Nephron (organoid): ENCODE data around the gene ADAMTS16.

Source experiments
- H3K27ac Mint-ChIP-seq, 3 experiments: 2 replicates each; pipeline ENCODE4 v1.8.0; 2020; ENCODE audit warnings: mixed read lengths in 3 of 3, mild to moderate bottlenecking in 2 of 3, moderate library complexity in 1 of 3
- H3K27me3 Mint-ChIP-seq: 2 replicates; pipeline ENCODE4 v1.8.0; 2021; ENCODE audit warnings: low read depth, mild to moderate bottlenecking, moderate library complexity, mixed read lengths
- H3K36me3 Mint-ChIP-seq: 2 replicates; pipeline ENCODE4 v1.8.0; 2020; ENCODE audit warnings: low read depth, mixed read lengths
- H3K4me1 Mint-ChIP-seq: 2 replicates; pipeline ENCODE4 v1.8.0; 2020; ENCODE audit warnings: mixed read lengths
- H3K4me3 Mint-ChIP-seq, 3 experiments: 2 replicates each; pipeline ENCODE4 v1.8.0; 2020; ENCODE audit warnings: mild to moderate bottlenecking in 3 of 3, mixed read lengths in 3 of 3, moderate library complexity in 2 of 3
- H3K9me3 Mint-ChIP-seq: 2 replicates; pipeline ENCODE4 v1.8.0; 2020; ENCODE audit warnings: mixed read lengths
- CTCF ChIP-seq, 3 experiments: fragments of 200-600 bp; sonication (generic); IDR thresholded peaks; one replicate each; pipeline ENCODE4 v1.5.0; 2021; ENCODE audit warnings: antibody characterized with exemption in 3 of 3; ENCODE audit not compliant: unreplicated experiment in 3 of 3

The ADAMTS16 gene

GRCh38 chr5:5258564-5258963 lies 118.4 kb downstream of the ADAMTS16 start:
- Mint-ChIP-seq H3K4me3 (no peak overlapping the region), H3K36me3 (peaks cover 53% of the 10 kb centered on the region), H3K27me3 (peaks cover 5% of the 10 kb centered on the region), H3K4me1 (no peaks in the 10 kb centered on the region), H3K9me3 (peaks cover 21% of the 10 kb centered on the region), H3K27ac (no peak overlapping the region)
- no peak for TF ChIP-seq CTCF (IDR thresholded peaks at IDR 0.05; ENCODE audit: unreplicated experiment in 3 of 3)

DNA sequence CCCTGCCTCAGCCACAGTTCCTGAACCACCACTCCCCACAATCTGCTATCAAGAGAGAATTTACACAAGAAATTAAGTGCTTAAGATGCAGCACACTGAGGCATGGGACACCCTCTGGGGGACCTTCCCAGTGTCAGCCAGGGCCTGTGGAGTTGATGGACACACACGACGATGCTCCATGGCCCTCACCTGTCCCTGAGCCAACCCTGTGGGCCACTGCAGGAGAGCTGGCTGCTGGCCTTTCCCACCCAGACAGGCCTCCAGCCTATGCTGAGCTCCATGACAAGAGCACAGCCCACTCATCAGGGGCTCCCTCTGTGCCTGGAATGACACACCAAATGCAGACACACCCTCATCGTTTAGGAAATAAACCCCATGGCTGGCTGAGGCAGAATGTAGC lies 124.6 kb downstream of the ADAMTS16 start:
- Mint-ChIP-seq H3K9me3 (peaks cover 2% of the 10 kb centered on the region), H3K4me3 (no peak overlapping the region), H3K4me1 (peaks cover 5% of the 10 kb centered on the region), H3K36me3 (peaks cover 65% of the 10 kb centered on the region), H3K27me3 (peaks cover 10% of the 10 kb centered on the region), H3K27ac (no peak overlapping the region)
- no peak for TF ChIP-seq CTCF (IDR thresholded peaks at IDR 0.05; ENCODE audit: unreplicated experiment in 3 of 3)

DNA sequence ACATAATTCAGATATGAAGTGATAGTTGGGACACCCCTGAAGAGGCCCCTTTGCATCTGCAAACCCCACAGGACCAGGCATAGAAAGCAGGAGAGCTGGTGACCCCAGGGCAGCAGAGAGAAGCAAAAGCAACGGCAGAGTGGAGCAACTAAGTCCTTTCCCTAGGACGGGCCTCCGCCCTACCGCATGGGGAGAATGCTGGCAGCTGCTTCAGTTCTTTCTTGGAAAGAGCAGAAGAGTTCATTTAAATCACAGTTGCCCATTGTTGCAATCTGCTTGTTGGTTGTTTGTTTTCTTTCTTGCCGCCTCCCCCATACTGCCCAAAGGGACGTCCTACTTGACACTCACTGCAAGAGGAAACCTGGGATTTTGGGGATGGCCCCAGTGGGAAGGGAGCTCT lies 126.2 kb downstream of the ADAMTS16 start:
- no peak for TF ChIP-seq CTCF (IDR thresholded peaks at IDR 0.05; ENCODE audit: unreplicated experiment in 3 of 3)
- Mint-ChIP-seq H3K9me3 (peaks cover 2% of the 10 kb centered on the region), H3K4me1 (peaks cover 7% of the 10 kb centered on the region), H3K4me3 (no peak overlapping the region), H3K27ac (no peak overlapping the region), H3K36me3 (peaks cover 62% of the 10 kb centered on the region), H3K27me3 (peaks cover 10% of the 10 kb centered on the region)

DNA sequence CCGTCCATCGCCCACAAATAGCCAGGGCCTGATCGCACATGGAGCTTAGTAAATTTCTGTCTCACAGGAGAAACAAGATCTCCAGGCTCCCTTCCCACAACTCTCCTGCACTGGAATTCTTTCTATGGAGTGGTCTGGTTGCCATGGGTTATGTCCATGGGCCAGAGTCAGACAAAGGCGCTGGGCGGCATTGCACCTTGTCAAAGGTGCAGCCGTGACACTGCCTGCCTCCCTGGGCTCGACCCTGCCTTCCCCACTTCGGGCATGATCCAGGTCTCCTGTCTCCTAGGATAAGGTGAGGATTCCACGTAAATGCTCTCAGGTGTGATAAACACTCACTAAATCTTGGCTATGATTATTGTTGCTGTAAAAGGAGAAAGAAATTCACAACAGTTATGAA lies 130.0 kb downstream of the ADAMTS16 start:
- no peak overlapping the region for H3K4me3 Mint-ChIP-seq
- H3K4me1 Mint-ChIP-seq, result peaks cover 19% of the 10 kb centered on the region
- H3K27me3 Mint-ChIP-seq, result peaks cover 3% of the 10 kb centered on the region
- TF ChIP-seq CTCF (IDR thresholded peaks at IDR 0.05; ENCODE audit: unreplicated experiment in 3 of 3), result no peak
- H3K27ac Mint-ChIP-seq, result peak overlapping the region; percentile 34 to 73 (median 69)
- H3K36me3 Mint-ChIP-seq, result peaks cover 35% of the 10 kb centered on the region
- H3K9me3 Mint-ChIP-seq, result peaks cover under 1% of the 10 kb centered on the region

- Mint-ChIP-seq H3K27ac (peak overlapping the region; percentile 72 to 91 (median 89)), H3K27me3 (peaks cover 3% of the 10 kb centered on the region), H3K4me1 (peaks cover 24% of the 10 kb centered on the region), H3K36me3 (peaks cover 28% of the 10 kb centered on the region), H3K9me3 (no peaks in the 10 kb centered on the region), H3K4me3 (peak overlapping the region; percentile 41 to 62 (median 45))
- peak in 1 of 3 experiments; percentile 29 for TF ChIP-seq CTCF (IDR thresholded peaks at IDR 0.05; ENCODE audit: unreplicated experiment in 3 of 3)
These were observed 131.0 kb downstream of the ADAMTS16 start for GRCh38 chr5:5270958-5271785.
